ENCODE measurements around the gene CAMK2N1.

Gene CAMK2N1

DNA sequence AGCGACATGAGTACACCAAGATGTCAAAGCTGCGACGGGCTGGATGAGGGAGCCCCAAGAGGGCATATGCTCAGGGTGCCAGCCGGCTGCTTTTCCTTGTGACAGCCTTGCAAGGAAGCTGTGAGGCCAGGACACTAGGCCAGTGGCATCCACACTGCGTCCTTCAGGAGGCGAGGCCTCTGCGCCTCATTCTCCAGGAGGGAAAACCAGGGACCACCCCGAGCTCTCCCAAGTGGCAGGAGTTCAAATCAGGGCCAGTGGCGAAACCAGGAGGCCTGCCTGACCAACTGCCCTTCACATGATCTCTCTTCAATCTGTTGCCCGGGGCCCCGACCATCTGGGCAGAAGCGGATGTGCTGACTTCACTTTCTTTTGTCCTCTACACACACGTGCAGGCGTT is 13.7 kb upstream of the CAMK2N1 start:
- no peaks in the 10 kb centered on the region for H4K20me1 ChIP-seq (ENCODE audit: low read depth, low read length)
- H3K9me3 ChIP-seq (ENCODE audit: insufficient read depth, low read length), result no peaks in the 10 kb centered on the region
- no peaks in the 10 kb centered on the region for H3K9me2 ChIP-seq (replicated peaks; ENCODE audit: insufficient read depth, low read length)
- no peak overlapping the region for H3K9ac ChIP-seq (ENCODE audit: low read length)
- H3K4me3 ChIP-seq (ENCODE audit: insufficient read depth, low read length, poor library complexity, severe bottlenecking), result no peak overlapping the region
- H3K27ac ChIP-seq (ENCODE audit: low read depth, low read length), result no peak overlapping the region
- H3F3A ChIP-seq (ENCODE audit: insufficient read depth), result no peaks in the 10 kb centered on the region
- TF ChIP-seq, protein P1, sequence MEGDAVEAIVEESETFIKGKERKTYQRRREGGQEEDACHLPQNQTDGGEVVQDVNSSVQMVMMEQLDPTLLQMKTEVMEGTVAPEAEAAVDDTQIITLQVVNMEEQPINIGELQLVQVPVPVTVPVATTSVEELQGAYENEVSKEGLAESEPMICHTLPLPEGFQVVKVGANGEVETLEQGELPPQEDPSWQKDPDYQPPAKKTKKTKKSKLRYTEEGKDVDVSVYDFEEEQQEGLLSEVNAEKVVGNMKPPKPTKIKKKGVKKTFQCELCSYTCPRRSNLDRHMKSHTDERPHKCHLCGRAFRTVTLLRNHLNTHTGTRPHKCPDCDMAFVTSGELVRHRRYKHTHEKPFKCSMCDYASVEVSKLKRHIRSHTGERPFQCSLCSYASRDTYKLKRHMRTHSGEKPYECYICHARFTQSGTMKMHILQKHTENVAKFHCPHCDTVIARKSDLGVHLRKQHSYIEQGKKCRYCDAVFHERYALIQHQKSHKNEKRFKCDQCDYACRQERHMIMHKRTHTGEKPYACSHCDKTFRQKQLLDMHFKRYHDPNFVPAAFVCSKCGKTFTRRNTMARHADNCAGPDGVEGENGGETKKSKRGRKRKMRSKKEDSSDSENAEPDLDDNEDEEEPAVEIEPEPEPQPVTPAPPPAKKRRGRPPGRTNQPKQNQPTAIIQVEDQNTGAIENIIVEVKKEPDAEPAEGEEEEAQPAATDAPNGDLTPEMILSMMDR (IDR thresholded peaks at IDR 0.05; ENCODE audit: insufficient read depth, low read length, poor library complexity, severe bottlenecking), result no peak
- TF ChIP-seq EZH2phosphoT487 (conservative IDR thresholded peaks at IDR 0.05; ENCODE audit: low read length), result no peak
- no peak overlapping the region for H3K4me2 ChIP-seq (ENCODE audit: low read depth, low read length, poor library complexity, severe bottlenecking)
- peaks cover 9% of the 10 kb centered on the region; the same call in 1 of the 2 replicates for H3K79me2 ChIP-seq (ENCODE audit: insufficient read depth, low read length)
- H2AFZ ChIP-seq (ENCODE audit: low read depth, low read length, severe bottlenecking), result no peak overlapping the region
- H3K36me3 ChIP-seq (ENCODE audit: low read length), result no peaks in the 10 kb centered on the region
- H3K27me3 ChIP-seq (ENCODE audit: low read length), result no peaks in the 10 kb centered on the region

DNA sequence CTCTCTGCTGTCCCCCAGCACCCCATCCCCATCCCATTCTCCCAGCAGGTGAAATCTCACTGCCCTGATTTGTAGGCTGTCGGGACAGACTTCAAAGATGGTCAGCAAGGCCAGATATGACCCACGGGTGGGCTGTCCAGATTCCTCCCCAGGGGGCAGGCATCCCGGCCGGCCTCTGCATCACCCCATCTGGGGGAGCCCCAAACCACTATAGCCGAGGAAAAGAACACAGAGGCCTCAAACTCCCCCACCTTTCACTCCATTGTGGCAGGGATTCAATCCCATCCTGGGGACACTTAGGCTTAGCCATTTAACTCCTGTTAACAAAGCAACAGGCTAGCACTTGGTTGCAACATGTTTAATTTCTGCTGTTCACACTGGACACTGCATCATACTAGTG is 13.1 kb upstream of the CAMK2N1 start:
- Histone ChIP-seq H3K4me3 (ENCODE audit: insufficient read depth, low read length, poor library complexity, severe bottlenecking) (no peak overlapping the region), H3K79me2 (ENCODE audit: insufficient read depth, low read length) (peaks cover 3% of the 10 kb centered on the region; the same call in 1 of the 2 replicates), H2AFZ (ENCODE audit: low read depth, low read length, severe bottlenecking) (no peak overlapping the region), H3K27ac (ENCODE audit: low read depth, low read length) (no peak overlapping the region), H3K9ac (ENCODE audit: low read length) (no peak overlapping the region), H3K4me2 (ENCODE audit: low read depth, low read length, poor library complexity, severe bottlenecking) (no peak overlapping the region), H3K9me3 (ENCODE audit: insufficient read depth, low read length) (no peaks in the 10 kb centered on the region), H3F3A (ENCODE audit: insufficient read depth) (no peaks in the 10 kb centered on the region), H3K27me3 (ENCODE audit: low read length) (no peaks in the 10 kb centered on the region), H3K9me2 (replicated peaks; ENCODE audit: insufficient read depth, low read length) (no peaks in the 10 kb centered on the region), H3K36me3 (ENCODE audit: low read length) (no peaks in the 10 kb centered on the region), H4K20me1 (ENCODE audit: low read depth, low read length) (no peaks in the 10 kb centered on the region)
- TF ChIP-seq EZH2phosphoT487 (conservative IDR thresholded peaks at IDR 0.05; ENCODE audit: low read length), result no peak
- TF ChIP-seq, protein P1 (IDR thresholded peaks at IDR 0.05; ENCODE audit: insufficient read depth, low read length, poor library complexity, severe bottlenecking), result no peak

DNA sequence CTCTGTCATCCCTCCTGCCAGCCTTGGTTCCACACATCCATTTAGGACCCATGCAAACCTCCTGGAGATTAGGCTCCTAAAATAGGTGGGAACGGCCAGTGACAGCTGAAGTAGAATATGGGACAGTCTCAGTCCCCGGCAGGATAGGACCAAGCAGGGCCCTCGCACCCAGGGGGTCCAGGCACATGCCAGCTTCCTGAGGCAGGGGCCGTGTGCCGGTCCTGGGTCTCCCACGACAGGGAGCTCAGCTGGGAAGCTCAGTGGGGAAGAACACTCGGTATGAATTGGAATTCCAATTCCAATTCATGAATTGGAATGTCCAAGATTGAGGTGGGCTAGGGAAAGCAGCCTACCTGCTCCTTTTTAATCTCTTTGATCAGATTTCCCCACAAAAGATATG is 12.1 kb upstream of the CAMK2N1 start:
- Histone ChIP-seq H3K79me2 (ENCODE audit: insufficient read depth, low read length) (no peaks in the 10 kb centered on the region), H4K20me1 (ENCODE audit: low read depth, low read length) (no peaks in the 10 kb centered on the region), H3K27me3 (ENCODE audit: low read length) (no peaks in the 10 kb centered on the region), H3K9me3 (ENCODE audit: insufficient read depth, low read length) (no peaks in the 10 kb centered on the region), H3K36me3 (ENCODE audit: low read length) (no peaks in the 10 kb centered on the region), H3F3A (ENCODE audit: insufficient read depth) (no peaks in the 10 kb centered on the region), H3K9me2 (replicated peaks; ENCODE audit: insufficient read depth, low read length) (no peaks in the 10 kb centered on the region), H2AFZ (ENCODE audit: low read depth, low read length, severe bottlenecking) (no peak overlapping the region), H3K9ac (ENCODE audit: low read length) (no peak overlapping the region), H3K27ac (ENCODE audit: low read depth, low read length) (no peak overlapping the region), H3K4me3 (ENCODE audit: insufficient read depth, low read length, poor library complexity, severe bottlenecking) (no peak overlapping the region), H3K4me2 (ENCODE audit: low read depth, low read length, poor library complexity, severe bottlenecking) (no peak overlapping the region)
- no peak for TF ChIP-seq EZH2phosphoT487 (conservative IDR thresholded peaks at IDR 0.05; ENCODE audit: low read length)
- TF ChIP-seq, protein P1 (IDR thresholded peaks at IDR 0.05; ENCODE audit: insufficient read depth, low read length, poor library complexity, severe bottlenecking), result no peak

Data from SU-DHL-6 (cell line).